Uterus (tissue), 2 donors: ENCODE measurements around the gene CTIF.

Experiments used
- CTCF ChIP-seq, 4 experiments: fragments of 200-600 bp in 2 of 4; fragments of 450-650 bp in 2 of 4; sonication (generic) in 2 of 4; IDR thresholded peaks; one replicate each; pipeline ENCODE4 v1.5.1; 2016 to 2019; ENCODE audit warnings: antibody characterized with exemption in 4 of 4, mild to moderate bottlenecking in 2 of 4, moderate library complexity in 1 of 4
- POLR2A ChIP-seq, 2 donors: fragments of 450-650 bp; IDR thresholded peaks; one replicate each; pipeline ENCODE4 v1.6.1; 2016; ENCODE audit warnings: antibody characterized with exemption in 2 of 2, mild to moderate bottlenecking in 1 of 2, moderate library complexity in 1 of 2

GRCh38 chr18:48728204-48728833, 189.5 kb downstream of the CTIF start:
- TF ChIP-seq CTCF (IDR thresholded peaks at IDR 0.05): no peak
- TF ChIP-seq POLR2A (IDR thresholded peaks at IDR 0.05): no peak
